SK-MEL-5 (cell line): ENCODE data around the gene TMEM245. TPM values are rescaled to one million over a fixed set of nuclear protein-coding genes. Genes with fewer than 3 reads are reported as not detected.

Source experiments
- DNase-seq: peaks from one replicate; pipeline ENCODE4 v3.0.0-alpha.2; 2016; ENCODE audit warnings: low read depth, low spot score
- in situ Hi-C: cut with HindIII; loops from 2 replicates; pipeline ENCODE4 v1.10.0; 2016; ENCODE audit warnings: low sequenced_read_pairs, high pct_unique_total_duplicates, low pct_unique_long_range_greater_than_20kb
- total RNA-seq: library from RNA; depleted of rRNA; stranded (reverse); fragments of >200 nt; shearing (Covaris generic); gene quantifications from 2 replicates; pipeline ENCODE4 v1.2.3, GENCODE V29; 2014

TMEM245 gene
- total RNA-seq, 1 experiment from 2014 or later = 52.3 TPM

GRCh38 chr9:109048822-109049221, 70.9 kb downstream of the TMEM245 start:
- no peak for DNase-seq
- in situ Hi-C loops = no loop called here

- in situ Hi-C loops = no loop called here
- DNase-seq = no peak
Measured at GRCh38 chr9:109047259-109047658, 72.5 kb downstream of the TMEM245 start.

GRCh38 chr9:109046346-109046745, 73.4 kb downstream of the TMEM245 start:
- DNase-seq = no peak
- in situ Hi-C loops = no loop called here

- in situ Hi-C loops = no loop called here
Measured at GRCh38 chr9:109043578-109043977, 76.2 kb downstream of the TMEM245 start.

GRCh38 chr9:109040571-109040970, 79.2 kb downstream of the TMEM245 start:
- no peak for DNase-seq
- in situ Hi-C loops = no loop called here

More at GRCh38 chr9:109043578-109043977, 76.2 kb downstream of the TMEM245 start:
- no peak for DNase-seq

- in situ Hi-C loops = no loop called here
- DNase-seq = no peak
Measured at GRCh38 chr9:109039539-109039938, 80.2 kb downstream of the TMEM245 start.

- in situ Hi-C loops = no loop called here
- no peak for DNase-seq
Measured at GRCh38 chr9:109037946-109038715, 81.6 kb downstream of the TMEM245 start.

GRCh38 chr9:109036744-109037680, 82.7 kb downstream of the TMEM245 start:
- no peak for DNase-seq
- in situ Hi-C loops = no loop called here

- in situ Hi-C loops = no loop called here
- DNase-seq = peak; percentile 69
Measured at GRCh38 chr9:109035684-109036423, 83.9 kb downstream of the TMEM245 start.

GRCh38 chr9:109033941-109034700, 85.6 kb downstream of the TMEM245 start:
- no peak for DNase-seq
- in situ Hi-C loops = no loop called here

- DNase-seq = no peak
- in situ Hi-C loops = no loop called here
Measured at GRCh38 chr9:109031241-109031640, 88.5 kb downstream of the TMEM245 start.

- in situ Hi-C loops = no loop called here
- DNase-seq = no peak
Measured at GRCh38 chr9:109030426-109030825, 89.3 kb downstream of the TMEM245 start.

GRCh38 chr9:109028457-109028856, 91.3 kb downstream of the TMEM245 start:
- no peak for DNase-seq
- in situ Hi-C loops = no loop called here

- in situ Hi-C loops = no loop called here
- DNase-seq = no peak
Measured at GRCh38 chr9:109027176-109027575, 92.6 kb downstream of the TMEM245 start.

- in situ Hi-C loops = no loop called here
- no peak for DNase-seq
Measured at GRCh38 chr9:109026306-109026705, 93.4 kb downstream of the TMEM245 start.

- in situ Hi-C loops = no loop called here
- DNase-seq = no peak
Measured at GRCh38 chr9:109022873-109023272, 96.9 kb downstream of the TMEM245 start.
